CD14-positive monocyte (primary cell): ENCODE data around the gene KAT6B. TPM values are rescaled to one million over a fixed set of nuclear protein-coding genes. Genes with fewer than 3 reads are reported as not detected.

Experiments used
- DNase-seq, 3 donors: peaks; one replicate each; pipeline ENCODE4 v3.0.0-alpha.2; 2011 to 2022
- H2AFZ ChIP-seq: 2 replicates; pipeline ENCODE4 v1.6.0; 2012; ENCODE audit warnings: mild to moderate bottlenecking, low read depth, low read length, inconsistent platforms; ENCODE audit not compliant: insufficient read depth, poor library complexity, severe bottlenecking
- H3K27ac ChIP-seq, 2 donors: 1 replicate in 1 of 2; 2 replicates in 1 of 2; pipeline ENCODE4 v1.5.1; 2012 to 2013; ENCODE audit warnings: low read length in 2 of 2, control low read depth in 1 of 2, inconsistent platforms in 1 of 2, low read depth in 1 of 2, mild to moderate bottlenecking in 1 of 2
- H3K27me3 ChIP-seq, 2 donors: one replicate each; pipeline versions ENCODE4 v1.6.0 to v1.6.1; 2011 to 2013; ENCODE audit warnings: low read length in 2 of 2; ENCODE audit not compliant: control insufficient read depth in 2 of 2, insufficient read depth in 2 of 2
- H3K36me3 ChIP-seq, 2 donors: replicated peaks in 1 of 2; 1 replicate in 1 of 2; 2 replicates in 1 of 2; pipeline versions ENCODE4 v1.5.1 to v1.6.1; 2012 to 2013; ENCODE audit warnings: low read length in 2 of 2, control low read depth in 1 of 2, inconsistent platforms in 1 of 2, mild to moderate bottlenecking in 1 of 2; ENCODE audit not compliant: insufficient read depth in 2 of 2, control insufficient read depth in 1 of 2
- H3K4me1 ChIP-seq, 2 donors: 1 replicate in 1 of 2; 2 replicates in 1 of 2; pipeline versions ENCODE4 v1.5.1 to v1.6.1; 2012 to 2013; ENCODE audit warnings: low read length in 2 of 2, control low read depth in 1 of 2, inconsistent platforms in 1 of 2, mild to moderate bottlenecking in 1 of 2, moderate library complexity in 1 of 2; ENCODE audit not compliant: insufficient read depth in 2 of 2, control insufficient read depth in 1 of 2
- H3K4me2 ChIP-seq: replicated peaks from 2 replicates; pipeline ENCODE3; 2012; ENCODE audit warnings: low read length, moderate library complexity, mild to moderate bottlenecking; ENCODE audit not compliant: poor library complexity, severe bottlenecking; ENCODE audit errors: extremely low read depth
- H3K4me3 ChIP-seq, 3 experiments: fragments of 200-600 bp in 1 of 3; sonication (generic) in 1 of 3; replicated peaks in 1 of 3; 1 replicate in 2 of 3; 2 replicates in 1 of 3; pipeline ENCODE4 v1.5.1; 2011 to 2013; ENCODE audit warnings: low read length in 3 of 3, mild to moderate bottlenecking in 3 of 3, control low read depth in 2 of 3, low read depth in 2 of 3, inconsistent platforms in 1 of 3, moderate library complexity in 1 of 3
- H3K79me2 ChIP-seq: 2 replicates; pipeline ENCODE4 v1.6.0; 2012; ENCODE audit warnings: mild to moderate bottlenecking, control low read depth, inconsistent platforms, low read length, moderate library complexity; ENCODE audit not compliant: insufficient read depth
- H3K9ac ChIP-seq: 2 replicates; pipeline ENCODE4 v1.6.0; 2017; ENCODE audit warnings: low read length, mild to moderate bottlenecking; ENCODE audit not compliant: insufficient read depth, poor library complexity, severe bottlenecking
- H3K9me3 ChIP-seq, 2 donors: replicated peaks in 1 of 2; 1 replicate in 1 of 2; 2 replicates in 1 of 2; pipeline versions ENCODE4 v1.5.1 to v1.6.1; 2012 to 2013; ENCODE audit warnings: low read length in 2 of 2, control low read depth in 1 of 2; ENCODE audit not compliant: control insufficient read depth in 1 of 2, insufficient read depth in 1 of 2
- H4K20me1 ChIP-seq: 2 replicates; pipeline ENCODE4 v1.6.0; 2012; ENCODE audit warnings: mild to moderate bottlenecking, low read length, control low read depth, moderate library complexity; ENCODE audit not compliant: insufficient read depth
- H3K27ac Mint-ChIP-seq, 7 donors: one replicate each; pipeline ENCODE4 v1.8.0; 2020; ENCODE audit warnings: mild to moderate bottlenecking in 7 of 7, mixed read lengths in 7 of 7, moderate library complexity in 6 of 7, inconsistent platforms in 2 of 7
- H3K27me3 Mint-ChIP-seq, 3 donors: one replicate each; pipeline ENCODE4 v1.8.0; 2021 to 2022; ENCODE audit warnings: low read depth in 3 of 3, mild to moderate bottlenecking in 3 of 3, mixed read lengths in 3 of 3, moderate library complexity in 3 of 3, inconsistent platforms in 1 of 3
- H3K36me3 Mint-ChIP-seq, 2 donors: one replicate each; pipeline ENCODE4 v1.8.0; 2020; ENCODE audit warnings: mixed read lengths in 2 of 2, inconsistent platforms in 1 of 2, mild to moderate bottlenecking in 1 of 2
- H3K4me1 Mint-ChIP-seq: one replicate; pipeline ENCODE4 v1.8.0; 2020; ENCODE audit warnings: mild to moderate bottlenecking, mixed read lengths
- H3K4me3 Mint-ChIP-seq, 2 donors: one replicate each; pipeline ENCODE4 v1.8.0; 2020; ENCODE audit warnings: mild to moderate bottlenecking in 2 of 2, mixed read lengths in 2 of 2, moderate library complexity in 1 of 2
- H3K9me3 Mint-ChIP-seq, 7 donors: one replicate each; pipeline ENCODE4 v1.8.0; 2020 to 2022; ENCODE audit warnings: mixed read lengths in 7 of 7, mild to moderate bottlenecking in 6 of 7, moderate library complexity in 6 of 7, inconsistent platforms in 2 of 7
- CTCF ChIP-seq: fragments of 200-600 bp; IDR thresholded peaks from one replicate; pipeline ENCODE4 v1.8.0; 2022; ENCODE audit warnings: antibody characterized with exemption, mild to moderate bottlenecking
- WGBS: methylation state at CpG from one replicate; pipeline ENCODE4 v1.1.5; 2013; ENCODE audit warnings: missing lambda C conversion rate; ENCODE audit not compliant: insufficient coverage; 5-methylcytosine and 5-hydroxymethylcytosine counted together
- intact Hi-C, 2 donors: fragments of 100-400 bp; cut with micrococcal nuclease; formaldehyde crosslinking; loops; one replicate each; pipeline versions ENCODE4 v1.15.0 to v1.15.1; 2023
- polyA plus RNA-seq, 3 donors: library from polyadenylated mRNA; depleted of rRNA in 1 of 3; unstranded in 2 of 3; stranded (reverse) in 1 of 3; fragments of 300-500 nt in 2 of 3; fragments of >200 nt in 1 of 3; fragmentation: Illumina TruSeq in 2 of 3; gene quantifications; 1 replicate in 2 of 3; 2 replicates in 1 of 3; pipeline ENCODE4 v1.2.3, GENCODE V29; 2012 to 2021

The KAT6B gene
- polyA plus RNA-seq, 3 donors, result 3.3 to 6.4 (median 6.2) TPM

- H4K20me1 ChIP-seq, result no peaks in the 10 kb centered on the region
- peaks cover 0 to 1% (median 0%) of the 10 kb centered on the region in 7 donors for H3K9me3 Mint-ChIP-seq
- no peak overlapping the region for H2AFZ ChIP-seq
- no peak for DNase-seq
- H3K4me1 Mint-ChIP-seq, result peaks cover 25% of the 10 kb centered on the region
- no peaks in the 10 kb centered on the region for H3K9me3 ChIP-seq
- H3K36me3 Mint-ChIP-seq, result peaks cover 0 to 6% of the 10 kb centered on the region in 2 donors
- TF ChIP-seq CTCF, result no peak
- no peaks in the 10 kb centered on the region for H3K27me3 ChIP-seq
- no peak overlapping the region for H3K4me3 ChIP-seq
- H3K4me3 Mint-ChIP-seq, result no peak overlapping the region
- no peak overlapping the region for H3K27ac ChIP-seq
- no peak overlapping the region for H3K9ac ChIP-seq
- H3K4me1 ChIP-seq, result peaks cover 9 to 11% of the 10 kb centered on the region in 2 donors
- intact Hi-C loops, result loop anchor here in 1 of 2 donors (10.0 kb wide), 1 partner anchor 72 kb away; the partner anchor contains the start of gene KAT6B
- H3K79me2 ChIP-seq, result peaks cover 26% of the 10 kb centered on the region
- WGBS, result 79% methylated on average over 2 of the region's 5 CpGs
- no peaks in the 10 kb centered on the region for H3K36me3 ChIP-seq
- no peaks in the 10 kb centered on the region for H3K27me3 Mint-ChIP-seq
- H3K4me2 ChIP-seq, result no peak overlapping the region
- H3K27ac Mint-ChIP-seq, result peak overlapping the region in 3 of 7 donors; percentile 21 to 78 (median 65)
These were observed 70.6 kb downstream of the KAT6B start for GRCh38 chr10:74896788-74897527.

- no peaks in the 10 kb centered on the region for H3K27me3 Mint-ChIP-seq
- H3K9me3 ChIP-seq, result no peaks in the 10 kb centered on the region
- H3K9me3 Mint-ChIP-seq, result no peaks in the 10 kb centered on the region
- peak overlapping the region in 4 of 7 donors; percentile 27 to 79 (median 48) for H3K27ac Mint-ChIP-seq
- H3K27me3 ChIP-seq, result no peaks in the 10 kb centered on the region
- no peak overlapping the region for H3K4me2 ChIP-seq
- peaks cover 23% of the 10 kb centered on the region for H3K4me1 Mint-ChIP-seq
- peaks cover 28% of the 10 kb centered on the region for H3K79me2 ChIP-seq
- peaks cover 9 to 11% of the 10 kb centered on the region in 2 donors for H3K4me1 ChIP-seq
- H4K20me1 ChIP-seq, result no peaks in the 10 kb centered on the region
- intact Hi-C loops, result loop anchor here in 1 of 2 donors (10.0 kb wide), 1 partner anchor 74 kb away; the partner anchor contains the start of gene KAT6B
- peak in 2 of 3 donors; percentile 29 to 30 for DNase-seq
- H3K36me3 ChIP-seq, result no peaks in the 10 kb centered on the region
- WGBS, result no CpG with 5 or more reads among the region's 4 CpGs
- H3K36me3 Mint-ChIP-seq, result peaks cover 0 to 6% of the 10 kb centered on the region in 2 donors
- H3K4me3 Mint-ChIP-seq, result no peak overlapping the region
- no peak overlapping the region for H2AFZ ChIP-seq
- no peak overlapping the region for H3K4me3 ChIP-seq
- H3K27ac ChIP-seq, result no peak overlapping the region
- TF ChIP-seq CTCF, result no peak
- no peak overlapping the region for H3K9ac ChIP-seq
These were observed 72.0 kb downstream of the KAT6B start for GRCh38 chr10:74898201-74898976.
